Activated T-cell treated with anti-CD3 and anti-CD28 coated beads for 1 hour (primary cell): ENCODE measurements around the gene ALG12.

Experiments used
- DNase-seq: peaks from one replicate; pipeline ENCODE4 v3.0.0-alpha.2; 2020; ENCODE audit warnings: low read depth

The ALG12 gene

GRCh38 chr22:49917974-49918910, at the start of gene ALG12, which contains the start of gene CRELD2:
Gene ALG12 (minus strand): TSS chr22:49918438. CDS start chr22:49913765, 4,673 bp downstream.
Gene CRELD2 (plus strand): TSS chr22:49918634. CDS start chr22:49918770, 136 bp downstream.
- DNase-seq, result peak; percentile 96

- DNase-seq, result no peak
These were observed 49.5 kb upstream of the ALG12 start for GRCh38 chr22:49967706-49968208.

- no peak for DNase-seq
These were observed 48.8 kb upstream of the ALG12 start for GRCh38 chr22:49966774-49967705.

- no peak for DNase-seq
These were observed 48.0 kb upstream of the ALG12 start for GRCh38 chr22:49966041-49966773.

GRCh38 chr22:49965091-49966040, 47.1 kb upstream of the ALG12 start:
- DNase-seq, result no peak

GRCh38 chr22:49964136-49965090, 46.2 kb upstream of the ALG12 start:
- no peak for DNase-seq

- DNase-seq, result no peak
These were observed 45.4 kb upstream of the ALG12 start for GRCh38 chr22:49963647-49964026.

GRCh38 chr22:49962751-49963646, 44.8 kb upstream of the ALG12 start:
- no peak for DNase-seq

- DNase-seq, result peak; percentile 68
These were observed 43.9 kb upstream of the ALG12 start for GRCh38 chr22:49962012-49962750.

GRCh38 chr22:49961601-49962011, 43.4 kb upstream of the ALG12 start:
- no peak for DNase-seq

- DNase-seq, result no peak
These were observed 42.9 kb upstream of the ALG12 start for GRCh38 chr22:49961005-49961600.

- DNase-seq, result peak; percentile 80
These were observed 42.1 kb upstream of the ALG12 start, which contains the start of gene PIM3 for GRCh38 chr22:49960159-49961004. Gene PIM3 (plus strand): TSS chr22:49960772. CDS start chr22:49960948, 176 bp downstream.

- no peak for DNase-seq
These were observed 41.5 kb upstream of the ALG12 start for GRCh38 chr22:49959782-49960158.

GRCh38 chr22:49958931-49959781, 40.9 kb upstream of the ALG12 start:
- no peak for DNase-seq

- no peak for DNase-seq
These were observed 40.2 kb upstream of the ALG12 start for GRCh38 chr22:49958366-49958921.
